B cell (primary cell): ENCODE data around the gene AADACL3. TPM values are rescaled to one million over a fixed set of nuclear protein-coding genes. Genes with fewer than 3 reads are reported as not detected.
"Not testable (repeated sequence)": the region's sequence is repeated elsewhere in the genome, so short reads cannot be mapped to it uniquely, and the experiment has no call there.

Experiments used
- ATAC-seq: fragments of 200-7000 bp; cut with Tn5 transposase; one replicate; pipeline ENCODE4 v1.10.0; 2021; ENCODE audit warnings: low read depth, mild to moderate bottlenecking, moderate number of reproducible peaks, moderate library complexity
- CTCF ChIA-PET: fragments of 350-600 bp; sonication (Branson Sonifier 250); formaldehyde crosslinking; loops from one replicate; lab custom pipeline; 2021; ENCODE audit warnings: antibody characterized with exemption, inconsistent platforms; lab: Charles Lee
- POLR2A ChIA-PET: fragments of 350-600 bp; sonication (Branson Sonifier 250); formaldehyde crosslinking; loops from one replicate; lab custom pipeline; 2021; ENCODE audit warnings: antibody characterized with exemption; lab: Charles Lee
- DNase-seq: peaks from one replicate; pipeline ENCODE4 v3.0.0; 2013
- H2AFZ ChIP-seq: 2 replicates; pipeline ENCODE4 v1.6.1; 2012; ENCODE audit warnings: mild to moderate bottlenecking, low read depth, low read length; ENCODE audit not compliant: insufficient read depth, poor library complexity, severe bottlenecking
- H3K27ac ChIP-seq, 2 donors: 1 replicate in 1 of 2; 2 replicates in 1 of 2; pipeline ENCODE4 v1.5.1; 2012 to 2013; ENCODE audit warnings: low read length in 2 of 2, mild to moderate bottlenecking in 2 of 2, moderate library complexity in 1 of 2
- H3K27me3 ChIP-seq, 4 experiments: fragments of 200-600 bp in 1 of 4; sonication (generic) in 1 of 4; replicated peaks in 1 of 4; 1 replicate in 2 of 4; 2 replicates in 2 of 4; pipeline versions ENCODE4 v1.6.1 to v1.7.0; 2013 to 2016; ENCODE audit warnings: low read length in 3 of 4, mild to moderate bottlenecking in 2 of 4, mixed read lengths in 1 of 4, moderate library complexity in 1 of 4; ENCODE audit not compliant: insufficient read depth in 4 of 4, control insufficient read depth in 3 of 4; ENCODE audit errors: control extremely low read depth in 1 of 4
- H3K36me3 ChIP-seq, 2 experiments: replicated peaks in 1 of 2; 1 replicate in 1 of 2; 2 replicates in 1 of 2; pipeline versions ENCODE4 v1.6.1 to v1.7.1; 2013; ENCODE audit warnings: low read length in 1 of 2; ENCODE audit not compliant: insufficient read depth in 2 of 2, control insufficient read depth in 1 of 2; ENCODE audit errors: control extremely low read depth in 1 of 2, extremely low read depth in 1 of 2
- H3K4me1 ChIP-seq, 2 donors: fragments of 200-600 bp in 1 of 2; sonication (generic) in 1 of 2; 1 replicate in 1 of 2; 2 replicates in 1 of 2; pipeline versions ENCODE4 v1.5.1 to v1.6.1; 2013 to 2017; ENCODE audit warnings: low read length in 2 of 2; ENCODE audit not compliant: control insufficient read depth in 2 of 2, insufficient read depth in 2 of 2
- H3K4me2 ChIP-seq: replicated peaks from 2 replicates; pipeline ENCODE3; 2012; ENCODE audit warnings: mild to moderate bottlenecking, low read depth, low read length; ENCODE audit not compliant: poor library complexity, severe bottlenecking
- H3K4me3 ChIP-seq, 5 experiments: fragments of 200-600 bp in 1 of 5; sonication (generic) in 1 of 5; 1 replicate in 3 of 5; 2 replicates in 2 of 5; pipeline versions ENCODE4 v1.5.1 to v1.7.0; 2011 to 2016; ENCODE audit warnings: low read length in 4 of 5, mild to moderate bottlenecking in 4 of 5, low read depth in 2 of 5, control low read depth in 1 of 5, moderate library complexity in 1 of 5; ENCODE audit not compliant: insufficient read depth in 1 of 5; ENCODE audit errors: control extremely low read depth in 1 of 5, extremely low read depth in 1 of 5
- H3K79me2 ChIP-seq: fragments of 200-600 bp; sonication (generic); one replicate; pipeline ENCODE4 v1.6.0; 2016; ENCODE audit warnings: low read length; ENCODE audit not compliant: control insufficient read depth, insufficient read depth
- H3K9ac ChIP-seq: fragments of 200-600 bp; sonication (generic); 2 replicates; pipeline ENCODE4 v1.6.1; 2017; ENCODE audit warnings: mild to moderate bottlenecking, low read length, moderate library complexity
- H3K9me3 ChIP-seq, 3 donors: one replicate each; pipeline versions ENCODE4 v1.6.1 to v1.7.1; 2013; ENCODE audit warnings: low read length in 2 of 3; ENCODE audit not compliant: control insufficient read depth in 2 of 3, insufficient read depth in 1 of 3; ENCODE audit errors: control extremely low read depth in 1 of 3
- H4K20me1 ChIP-seq: 2 replicates; pipeline ENCODE4 v1.6.0; 2012; ENCODE audit warnings: mild to moderate bottlenecking, low read length; ENCODE audit not compliant: insufficient read depth, control insufficient read depth, poor library complexity, severe bottlenecking
- H3K27ac Mint-ChIP-seq: one replicate; pipeline ENCODE4 v1.8.0; 2021; ENCODE audit warnings: mixed read lengths
- H3K27me3 Mint-ChIP-seq: one replicate; pipeline ENCODE4 v1.8.0; 2021; ENCODE audit warnings: mixed read lengths
- H3K4me1 Mint-ChIP-seq: one replicate; pipeline ENCODE4 v1.8.0; 2021; ENCODE audit warnings: mixed read lengths
- H3K4me3 Mint-ChIP-seq: one replicate; pipeline ENCODE4 v1.8.0; 2021; ENCODE audit warnings: mixed read lengths
- H3K9me3 Mint-ChIP-seq: one replicate; pipeline ENCODE4 v1.8.0; 2022; ENCODE audit warnings: mixed read lengths; ENCODE audit not compliant: insufficient read depth
- CTCF ChIP-seq: fragments of 200-600 bp; IDR thresholded peaks from one replicate; pipeline ENCODE4 v1.8.0; 2022; ENCODE audit warnings: antibody characterized with exemption, mild to moderate bottlenecking
- EZH2 ChIP-seq: IDR thresholded peaks from 2 replicates; pipeline ENCODE4 v1.6.1; 2012; ENCODE audit warnings: borderline replicate concordance, low read depth, mild to moderate bottlenecking, moderate library complexity, low read length; ENCODE audit not compliant: insufficient read depth, poor library complexity, severe bottlenecking
- WGBS: methylation state at CpG from one replicate; pipeline ENCODE4 v1.1.5; 2013; ENCODE audit warnings: missing lambda C conversion rate; ENCODE audit not compliant: insufficient coverage; 5-methylcytosine and 5-hydroxymethylcytosine counted together
- intact Hi-C: fragments of 100-400 bp; cut with micrococcal nuclease; formaldehyde crosslinking; loops from one replicate; pipeline ENCODE4 v1.10.0; 2022
- polyA plus RNA-seq: library from polyadenylated mRNA; depleted of rRNA; stranded (reverse); fragments of >200 nt; gene quantifications from 2 replicates; pipeline ENCODE4 v1.2.3, GENCODE V29; 2012
- total RNA-seq, 2 donors: library from RNA; stranded (reverse); fragments of 120-200 nt in 1 of 2; gene quantifications; 1 replicate in 1 of 2; 2 replicates in 1 of 2; pipeline versions ENCODE4 v1.2.3 to v1.2.4, GENCODE V29; 2013 to 2022

AADACL3 gene
- total and polyA plus RNA-seq, 2 donors (not counting 1 experiment from before 2014, with no cell fraction given) = not detected

DNA sequence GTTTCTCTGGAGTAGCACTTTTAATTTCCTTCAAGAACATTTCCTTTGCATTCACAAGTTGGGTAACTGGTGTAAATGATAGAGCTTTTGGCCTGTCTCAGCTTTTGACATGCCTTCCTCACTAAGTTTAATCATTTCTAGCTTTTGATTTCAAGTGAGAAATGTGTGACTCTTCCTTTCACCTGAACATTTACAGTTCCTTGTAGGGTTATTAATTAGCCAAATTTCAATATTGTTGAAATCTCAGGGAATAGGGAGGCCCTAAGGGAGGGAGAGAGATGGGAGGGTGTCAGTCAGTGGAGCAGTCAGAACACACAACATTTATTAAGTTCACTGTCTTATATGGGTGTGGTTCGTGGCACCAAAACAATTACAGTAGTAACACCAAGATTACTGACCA, 14.2 kb downstream of the AADACL3 start:
- peaks cover 22% of the 10 kb centered on the region for H3K27me3 Mint-ChIP-seq
- TF ChIP-seq EZH2 = no peak
- TF ChIP-seq CTCF = no peak
- H3K4me1 Mint-ChIP-seq = no peaks in the 10 kb centered on the region
- no peak for ATAC-seq
- WGBS = no CpG with 5 or more reads among the region's 1 CpG
- DNase-seq = no peak
- H3K4me3 Mint-ChIP-seq = no peak overlapping the region
- H3K27me3 ChIP-seq = peaks cover 0 to 4% (median 0%) of the 10 kb centered on the region in 4 experiments
- no peaks in the 10 kb centered on the region for H3K79me2 ChIP-seq
- H3K9me3 Mint-ChIP-seq = peaks cover 12% of the 10 kb centered on the region
- no peaks in the 10 kb centered on the region for H4K20me1 ChIP-seq
- ChIA-PET POLR2A (no interaction called here), CTCF (no interaction called here)
- no peak overlapping the region for H3K27ac Mint-ChIP-seq
- no peaks in the 10 kb centered on the region for H3K4me1 ChIP-seq
- intact Hi-C loops = no loop called here
- H2AFZ ChIP-seq = no peak overlapping the region
- no peak overlapping the region for H3K9ac ChIP-seq
- no peak overlapping the region for H3K4me2 ChIP-seq
- H3K36me3 ChIP-seq = no peaks in the 10 kb centered on the region
- H3K4me3 ChIP-seq = no peak overlapping the region
- no peak overlapping the region for H3K27ac ChIP-seq
- H3K9me3 ChIP-seq = peaks cover 0 to 6% (median 0%) of the 10 kb centered on the region in 3 donors

GRCh38 chr1:12731084-12731483, 15.2 kb downstream of the AADACL3 start:
- H3K4me1 Mint-ChIP-seq, H3K79me2 ChIP-seq, H3K27ac Mint-ChIP-seq, H4K20me1 ChIP-seq, DNase-seq, H3K4me2 ChIP-seq, CTCF ChIA-PET, H3K27ac ChIP-seq, H3K4me3 Mint-ChIP-seq, H3K4me3 ChIP-seq, intact Hi-C loops, POLR2A ChIA-PET, H2AFZ ChIP-seq, H3K36me3 ChIP-seq, H3K4me1 ChIP-seq, H3K9ac ChIP-seq, H3K9me3 ChIP-seq, ATAC-seq: not testable (repeated sequence)
- Mint-ChIP-seq H3K9me3 (peaks cover 12% of the 10 kb centered on the region), H3K27me3 (peaks cover 26% of the 10 kb centered on the region)
- no CpG with 5 or more reads among the region's 2 CpGs for WGBS
- peaks cover 0 to 10% (median 0%) of the 10 kb centered on the region in 4 experiments for H3K27me3 ChIP-seq
